HepG2 (cell line): ENCODE results near the gene ARHGDIA. TPM values are rescaled to one million over a fixed set of nuclear protein-coding genes. Genes with fewer than 3 reads are reported as not detected.

ENCODE experiments used
- GPBP1L1 ChIP-seq: sonication (generic); formaldehyde crosslinking; IDR thresholded peaks from 2 replicates; pipeline ENCODE4 v1.5.0; 2020; ENCODE audit warnings: mild to moderate bottlenecking, missing genetic modification reagents
- GRHL1 ChIP-seq: sonication (generic); formaldehyde crosslinking; conservative IDR thresholded peaks from 2 replicates; pipeline ENCODE4 v1.8.0; 2022; ENCODE audit warnings: missing genetic modification reagents
- HIVEP1 ChIP-seq: sonication (generic); formaldehyde crosslinking; IDR thresholded peaks from 2 replicates; pipeline ENCODE4 v1.4.0; 2020; ENCODE audit warnings: mild to moderate bottlenecking, missing genetic modification reagents
- NCOR1 ChIP-seq: fragments of 200-600 bp; sonication (generic); IDR thresholded peaks from 2 replicates; pipeline ENCODE4 v1.7.0; 2017; ENCODE audit warnings: antibody characterized with exemption, low read length, borderline replicate concordance
- NKX3-1 ChIP-seq: sonication (generic); formaldehyde crosslinking; IDR thresholded peaks from 2 replicates; pipeline ENCODE4 v1.5.0; 2020; ENCODE audit warnings: missing genetic modification reagents
- NRL ChIP-seq: sonication (generic); formaldehyde crosslinking; IDR thresholded peaks from 2 replicates; pipeline ENCODE4 v1.5.0; 2020; ENCODE audit warnings: missing genetic modification reagents, mild to moderate bottlenecking, moderate library complexity, borderline replicate concordance
- RBM22 ChIP-seq: fragments of 200-400 bp; formaldehyde crosslinking; optimal IDR thresholded peaks from 2 replicates; pipeline ENCODE3; 2017; ENCODE audit warnings: mild to moderate bottlenecking, low read length, moderate library complexity
- SETDB1 ChIP-seq: sonication (generic); formaldehyde crosslinking; IDR thresholded peaks from 2 replicates; pipeline ENCODE4 v1.5.1; 2020; ENCODE audit warnings: missing genetic modification reagents, mild to moderate bottlenecking, borderline replicate concordance
- SKIL ChIP-seq: sonication (generic); formaldehyde crosslinking; IDR thresholded peaks from 2 replicates; pipeline ENCODE4 v1.8.0; 2022; ENCODE audit warnings: missing genetic modification reagents, mild to moderate bottlenecking, moderate library complexity, borderline replicate concordance
- ZBTB40 ChIP-seq, 2 experiments: fragments of 450-650 bp in 1 of 2; sonication (generic) in 1 of 2; formaldehyde crosslinking in 1 of 2; IDR thresholded peaks; 2 replicates each; pipeline versions ENCODE4 v1.6.1 to v1.8.0; 2016 to 2022; ENCODE audit warnings: antibody characterized with exemption in 1 of 2, mild to moderate bottlenecking in 1 of 2, missing genetic modification reagents in 1 of 2
- ZFX ChIP-seq: sonication (generic); formaldehyde crosslinking; IDR thresholded peaks from 2 replicates; pipeline ENCODE4 v1.4.0; 2020; ENCODE audit warnings: mild to moderate bottlenecking, low read depth, missing genetic modification reagents, moderate library complexity
- ZNF556 ChIP-seq: sonication (generic); formaldehyde crosslinking; IDR thresholded peaks from 2 replicates; pipeline ENCODE4 v1.4.0; 2020; ENCODE audit warnings: mild to moderate bottlenecking, missing genetic modification reagents, borderline replicate concordance
- ZSCAN25 ChIP-seq: sonication (generic); formaldehyde crosslinking; IDR thresholded peaks from 2 replicates; pipeline ENCODE4 v1.8.0; 2022; ENCODE audit warnings: mild to moderate bottlenecking, missing genetic modification reagents
- polyA plus RNA-seq, 8 experiments: library from polyadenylated mRNA; depleted of rRNA in 3 of 8; stranded (reverse) in 7 of 8; unstranded in 1 of 8; fragments of >200 nt; fragmentation: Illumina TruSeq in 4 of 8; extraction: Trizol in 4 of 8; gene quantifications; 2 replicates each; pipeline versions ENCODE4 v1.2.1 to v1.2.3, GENCODE V29; 2011 to 2016; ENCODE audit warnings: low read depth in 4 of 8, missing spikeins in 1 of 8, mixed read lengths in 1 of 8; ENCODE audit not compliant: insufficient read depth in 1 of 8
- total RNA-seq, 5 experiments: library from RNA; depleted of rRNA; stranded (reverse); fragments of >200 nt; fragmentation: Illumina TruSeq; extraction: Trizol; gene quantifications; 2 replicates each; pipeline ENCODE4 v1.2.3, GENCODE V29; 2016; ENCODE audit warnings: low read depth in 1 of 5

ARHGDIA gene
- total and polyA plus RNA-seq, 2 of the 13 experiments (the other 11 are each of a cell fraction or from before 2014, with no cell fraction given) = 40.0 to 64.0 TPM

GRCh38 chr17:81871387-81872230 lies 472 bp upstream of the ARHGDIA start (continued):
- TF ChIP-seq GRHL1 = no peak
- TF ChIP-seq NRL (CRISPR knock-in tag) = peak; percentile 90
- peak; percentile 93; the same call in 1 of the 2 replicates for TF ChIP-seq ZNF556
- no peak for TF ChIP-seq NCOR1
- peak; percentile 92 for TF ChIP-seq ZFX (CRISPR knock-in tag)
- no peak for TF ChIP-seq SETDB1
- TF ChIP-seq GPBP1L1 (CRISPR knock-in tag) = no peak
- peak; percentile 78 for TF ChIP-seq RBM22
- no peak for TF ChIP-seq HIVEP1 (CRISPR knock-in tag)
- TF ChIP-seq SKIL (CRISPR knock-in tag) = peak; percentile 31
- peak; percentile 85 for TF ChIP-seq NKX3-1
- TF ChIP-seq ZSCAN25 (CRISPR knock-in tag) = peak; percentile 83
- no peak for TF ChIP-seq ZBTB40 (IDR thresholded peaks at IDR 0.05)
- TF ChIP-seq ZBTB40 (CRISPR knock-in tag; IDR thresholded peaks at IDR 0.05) = peak; percentile 83; the same call in 1 of the 2 replicates
